Kidney (tissue), 14 donors: ENCODE data around the gene RGPD8. TPM values are rescaled to one million over a fixed set of nuclear protein-coding genes. Genes with fewer than 3 reads are reported as not detected.

ENCODE experiments used
- DNase-seq, 5 donors: peaks; one replicate each; pipeline ENCODE4 v3.0.0-alpha.2; 2013 to 2020
- FAIRE-seq: peaks from 2 replicates; lab custom pipeline; 2012; peaks lifted over from hg19 to GRCh38; lab: Jason Lieb, UNC
- H3K27ac ChIP-seq, 2 donors: one replicate each; pipeline ENCODE4 v1.7.0; 2013; ENCODE audit warnings: low read depth in 2 of 2, low read length in 2 of 2, inconsistent platforms in 1 of 2
- H3K27me3 ChIP-seq: one replicate; pipeline ENCODE4 v1.7.1; 2013; ENCODE audit warnings: low read length, inconsistent platforms; ENCODE audit not compliant: control insufficient read depth, insufficient read depth
- H3K36me3 ChIP-seq, 3 donors: one replicate each; pipeline versions ENCODE4 v1.7.0 to v1.7.1; 2013; ENCODE audit warnings: low read length in 3 of 3, control low read depth in 1 of 3, inconsistent platforms in 1 of 3; ENCODE audit not compliant: insufficient read depth in 3 of 3, control insufficient read depth in 2 of 3
- H3K4me1 ChIP-seq, 3 donors: one replicate each; pipeline versions ENCODE4 v1.7.0 to v1.7.1; 2013; ENCODE audit warnings: low read length in 3 of 3, inconsistent platforms in 1 of 3, low read depth in 1 of 3; ENCODE audit not compliant: control insufficient read depth in 2 of 3, insufficient read depth in 2 of 3
- H3K4me3 ChIP-seq, 3 donors: one replicate each; pipeline versions ENCODE4 v1.7.0 to v1.8.1; 2013; ENCODE audit warnings: low read length in 3 of 3, control low read depth in 1 of 3, inconsistent platforms in 1 of 3
- H3K9ac ChIP-seq, 3 donors: one replicate each; pipeline versions ENCODE4 v1.7.0 to v1.7.1; 2013; ENCODE audit warnings: low read length in 3 of 3, control low read depth in 1 of 3, inconsistent platforms in 1 of 3
- H3K9me3 ChIP-seq, 3 donors: one replicate each; pipeline versions ENCODE4 v1.7.0 to v1.7.1; 2013; ENCODE audit warnings: low read length in 3 of 3, control low read depth in 1 of 3, inconsistent platforms in 1 of 3; ENCODE audit not compliant: control insufficient read depth in 2 of 3, insufficient read depth in 1 of 3
- intact Hi-C: fragments of 100-400 bp; cut with DNase I; formaldehyde crosslinking; loops from one replicate; pipeline ENCODE4 v1.11.1; 2022
- polyA plus RNA-seq: library from polyadenylated mRNA; stranded (reverse); fragments of 350-450 nt; fragmentation: Illumina TruSeq; extraction: RNeasy Lipid Tissue Mini Kit (QIAGEN cat#74804); gene quantifications from one replicate; pipeline ENCODE4 v1.2.3, GENCODE V29; 2014; ENCODE audit warnings: low read depth, low replicate concordance; ENCODE audit not compliant: insufficient read depth
- total RNA-seq: library from RNA; stranded (reverse); fragmentation: NEBNext Ultra II Directional; extraction: Animal tissue kit (Norgen Biotek cat#: 25700); gene quantifications from one replicate; pipeline ENCODE4 v1.2.1, GENCODE V29; 2021
- TF ChIP-seq, protein P1 (sequence below): IDR thresholded peaks from 3 replicates; pipeline ENCODE4 v1.5.1; 2012; ENCODE audit warnings: mild to moderate bottlenecking, moderate library complexity, borderline replicate concordance; ENCODE audit not compliant: insufficient read depth; ENCODE audit errors: extremely low read depth
- donor health status: control.
- donor health status: control.
- donor health status: control.
- donor health status: control.
- donor health status: control.
- donor health status: DM: yes; HTN: yes; CAD: no.
- donor health status: Normal renal cell carcinoma (clear cell type).

The RGPD8 gene
- total and polyA plus RNA-seq, 2 donors from 2014 or later = 0.77 to 13.8 TPM

DNA sequence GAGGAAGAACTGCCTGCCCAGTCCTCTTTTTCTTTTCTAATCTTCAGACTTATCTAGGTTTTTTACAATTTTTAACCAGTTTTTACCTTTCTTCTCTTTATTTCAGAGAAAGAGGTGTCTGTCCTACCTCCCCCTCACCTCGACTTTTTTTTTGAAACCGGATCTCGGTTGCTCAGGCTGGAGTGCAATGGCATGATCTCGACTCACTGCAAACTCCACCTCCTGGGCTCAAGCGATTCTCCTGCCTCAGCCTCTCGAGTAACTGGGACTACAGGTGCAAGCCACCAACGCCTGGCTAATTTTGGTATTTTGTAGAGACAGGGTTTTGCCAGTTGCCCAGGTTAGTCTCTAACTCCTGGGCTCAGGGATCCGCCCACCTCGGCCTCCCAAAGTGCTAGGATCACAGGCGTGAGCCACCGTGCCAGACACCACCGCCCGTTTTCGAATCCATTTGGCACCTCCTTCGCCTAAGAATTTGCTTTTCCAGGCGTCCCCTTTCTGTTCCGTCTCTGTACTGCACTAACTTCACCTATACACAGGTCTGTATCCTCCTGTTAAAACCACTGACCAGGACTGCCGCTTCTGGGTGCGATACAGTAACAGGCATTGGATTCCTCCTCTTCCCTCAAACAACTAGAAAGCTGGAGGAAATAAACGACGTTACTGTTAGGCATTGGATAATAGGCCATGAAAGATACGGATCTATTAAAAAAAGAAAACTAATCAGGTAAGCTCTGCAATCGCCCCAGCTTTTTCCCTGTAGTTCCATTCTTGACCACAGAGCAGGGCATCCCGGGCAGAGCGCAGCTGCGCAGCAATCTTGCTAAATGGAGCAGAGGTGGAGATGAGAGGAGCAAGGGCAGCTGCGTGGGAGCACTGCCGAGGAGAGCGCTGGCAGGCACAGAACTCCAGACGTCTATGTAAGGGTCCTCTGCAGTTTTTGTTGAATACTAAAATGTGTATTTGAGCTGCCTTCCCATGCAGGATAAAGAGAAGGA is 88.1 kb downstream of the RGPD8 start:
- intact Hi-C loops = no loop called here
- Histone ChIP-seq H3K27me3 (no peaks in the 10 kb centered on the region), H3K9me3 (no peaks in the 10 kb centered on the region), H3K27ac (no peak overlapping the region), H3K4me3 (no peak overlapping the region), H3K4me1 (no peaks in the 10 kb centered on the region), H3K9ac (no peak overlapping the region), H3K36me3 (no peaks in the 10 kb centered on the region)
- DNase-seq = no peak
- TF ChIP-seq, protein P1, sequence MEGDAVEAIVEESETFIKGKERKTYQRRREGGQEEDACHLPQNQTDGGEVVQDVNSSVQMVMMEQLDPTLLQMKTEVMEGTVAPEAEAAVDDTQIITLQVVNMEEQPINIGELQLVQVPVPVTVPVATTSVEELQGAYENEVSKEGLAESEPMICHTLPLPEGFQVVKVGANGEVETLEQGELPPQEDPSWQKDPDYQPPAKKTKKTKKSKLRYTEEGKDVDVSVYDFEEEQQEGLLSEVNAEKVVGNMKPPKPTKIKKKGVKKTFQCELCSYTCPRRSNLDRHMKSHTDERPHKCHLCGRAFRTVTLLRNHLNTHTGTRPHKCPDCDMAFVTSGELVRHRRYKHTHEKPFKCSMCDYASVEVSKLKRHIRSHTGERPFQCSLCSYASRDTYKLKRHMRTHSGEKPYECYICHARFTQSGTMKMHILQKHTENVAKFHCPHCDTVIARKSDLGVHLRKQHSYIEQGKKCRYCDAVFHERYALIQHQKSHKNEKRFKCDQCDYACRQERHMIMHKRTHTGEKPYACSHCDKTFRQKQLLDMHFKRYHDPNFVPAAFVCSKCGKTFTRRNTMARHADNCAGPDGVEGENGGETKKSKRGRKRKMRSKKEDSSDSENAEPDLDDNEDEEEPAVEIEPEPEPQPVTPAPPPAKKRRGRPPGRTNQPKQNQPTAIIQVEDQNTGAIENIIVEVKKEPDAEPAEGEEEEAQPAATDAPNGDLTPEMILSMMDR = no peak
- no peak for FAIRE-seq

DNA sequence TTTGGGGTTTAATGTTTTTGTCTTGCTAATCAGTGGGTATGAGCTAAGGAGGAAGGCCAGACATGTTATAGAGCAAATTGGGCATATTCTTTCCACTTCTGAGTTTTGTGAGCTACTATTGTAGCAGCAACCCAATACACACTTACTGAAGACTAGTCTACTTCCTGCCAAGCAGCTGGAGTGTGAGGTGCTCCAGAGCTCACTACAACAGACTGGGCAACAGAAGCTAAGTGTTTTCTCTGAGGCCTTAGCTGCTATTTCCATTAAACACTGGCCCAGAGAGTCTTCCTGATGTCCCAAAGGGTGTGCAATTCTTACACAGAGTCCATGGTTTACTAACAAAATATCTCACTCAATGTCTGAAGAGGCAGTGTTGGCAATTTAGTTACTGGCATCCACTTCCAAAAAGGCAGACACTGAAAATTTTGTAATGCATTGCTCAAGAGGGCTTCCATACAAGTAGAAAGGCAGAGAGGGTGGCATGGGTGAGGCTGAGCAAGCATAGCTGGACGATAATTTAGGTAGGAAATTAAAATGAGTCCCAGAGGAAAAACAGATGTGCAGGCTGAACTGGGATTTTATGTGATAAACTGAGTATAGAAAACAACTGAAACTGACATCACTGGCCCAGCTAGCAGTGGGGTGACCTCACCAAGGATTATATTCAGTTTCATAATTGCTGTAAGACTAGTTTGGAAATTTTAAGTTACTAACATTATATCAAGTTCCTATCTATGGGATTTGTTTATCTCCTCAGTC is 89.4 kb downstream of the RGPD8 start:
- FAIRE-seq (no peak), DNase-seq (no peak)
- TF ChIP-seq, protein P1 = no peak
- no peaks in the 10 kb centered on the region for H3K9me3 ChIP-seq
- no peak overlapping the region for H3K4me3 ChIP-seq
- H3K27me3 ChIP-seq = no peaks in the 10 kb centered on the region
- no peaks in the 10 kb centered on the region for H3K36me3 ChIP-seq
- no peak overlapping the region for H3K27ac ChIP-seq
- H3K9ac ChIP-seq = no peak overlapping the region
- H3K4me1 ChIP-seq = no peaks in the 10 kb centered on the region
- intact Hi-C loops = no loop called here

DNA sequence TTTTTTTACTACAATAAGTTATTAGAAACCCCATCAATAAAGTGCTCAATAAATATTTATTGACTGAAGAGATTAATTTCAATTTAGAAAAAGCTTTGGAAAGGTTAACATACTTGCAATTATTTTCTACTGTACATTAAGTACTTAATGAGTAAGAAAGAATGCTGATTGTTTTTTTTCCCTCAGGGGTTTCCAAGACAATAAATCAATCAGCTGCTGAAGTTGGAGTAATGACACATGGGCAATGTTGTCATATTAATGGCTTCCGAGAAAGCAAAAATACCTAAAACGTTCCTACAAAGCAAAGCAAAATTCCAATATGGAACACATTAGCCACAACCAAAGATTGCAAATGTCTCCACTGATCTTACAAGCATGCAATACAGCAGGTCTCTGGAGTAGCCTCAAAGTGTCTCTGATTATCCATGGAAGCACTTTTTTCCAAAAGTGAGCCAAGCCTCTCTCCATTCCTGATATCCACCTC is 91.3 kb downstream of the RGPD8 start:
- Histone ChIP-seq H3K4me1 (no peaks in the 10 kb centered on the region), H3K36me3 (no peaks in the 10 kb centered on the region), H3K27ac (no peak overlapping the region), H3K4me3 (no peak overlapping the region), H3K9ac (no peak overlapping the region), H3K27me3 (no peaks in the 10 kb centered on the region), H3K9me3 (no peaks in the 10 kb centered on the region)
- intact Hi-C loops = no loop called here
- TF ChIP-seq, protein P1 = no peak
- no peak for FAIRE-seq
- peak in 2 of 5 donors; percentile 68 to 71 for DNase-seq
